ENCODE results near the gene B9D1.

Gene B9D1

DNA sequence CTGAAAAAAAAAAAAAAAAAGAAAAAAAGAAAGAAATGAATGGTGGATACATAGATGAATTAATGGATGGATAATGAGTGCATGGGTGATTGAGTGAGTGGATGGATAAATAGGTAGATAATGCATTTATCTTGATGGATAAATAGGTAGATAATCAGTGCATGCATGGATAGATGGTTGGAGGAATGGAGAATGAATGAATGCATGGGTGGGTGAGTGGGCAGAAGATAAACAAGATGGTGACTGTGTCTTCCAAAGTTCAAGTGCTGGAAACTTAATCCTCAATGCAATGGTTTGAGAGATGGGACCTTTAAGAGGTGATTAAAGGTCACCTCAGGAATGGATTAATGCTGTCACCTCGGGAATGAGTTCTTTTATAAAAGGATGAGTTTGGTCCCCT lies 41.7 kb upstream of the B9D1 start:
- Histone ChIP-seq H3K36me3 (ENCODE audit: control insufficient read depth, insufficient read depth, low read length) (no peaks in the 10 kb centered on the region), H3K4me1 (ENCODE audit: control insufficient read depth, insufficient read depth, low read length) (no peaks in the 10 kb centered on the region), H3K9me3 (ENCODE audit: control insufficient read depth, low read length) (no peaks in the 10 kb centered on the region), H3K4me3 (ENCODE audit: insufficient read depth, low read depth, low read length) (no peak overlapping the region), H3K27me3 (ENCODE audit: control insufficient read depth, insufficient read depth, low read length, poor library complexity, severe bottlenecking) (no peaks in the 10 kb centered on the region), H3K27ac (ENCODE audit: insufficient read depth, low read depth, low read length, poor library complexity, severe bottlenecking) (no peak overlapping the region)
- 69 to 85% methylated on average over 1 of the region's 1 CpG for WGBS, 2 experiments

DNA sequence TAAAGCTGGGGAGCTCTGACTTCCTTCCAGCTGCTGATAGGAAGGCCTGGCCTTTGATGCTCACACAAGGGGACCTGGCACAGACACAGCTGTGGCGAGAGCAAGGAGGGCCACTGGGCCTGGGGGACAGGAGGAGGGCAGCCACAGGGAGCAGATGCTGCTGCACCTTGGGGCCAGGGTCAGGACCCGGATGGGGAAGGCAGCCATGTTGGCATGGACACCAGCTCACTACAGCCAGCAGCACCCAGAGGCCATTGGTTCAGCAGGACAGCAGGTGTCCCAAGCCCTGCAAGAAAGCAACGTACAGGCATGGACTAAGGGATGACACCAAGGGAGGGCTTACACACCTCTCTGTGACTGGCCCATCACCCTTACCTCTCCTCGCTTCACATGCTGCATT lies 40.5 kb upstream of the B9D1 start:
- Histone ChIP-seq H3K4me1 (ENCODE audit: control insufficient read depth, insufficient read depth, low read length) (no peaks in the 10 kb centered on the region), H3K27ac (ENCODE audit: insufficient read depth, low read depth, low read length, poor library complexity, severe bottlenecking) (no peak overlapping the region), H3K9me3 (ENCODE audit: control insufficient read depth, low read length) (no peaks in the 10 kb centered on the region), H3K36me3 (ENCODE audit: control insufficient read depth, insufficient read depth, low read length) (no peaks in the 10 kb centered on the region), H3K4me3 (ENCODE audit: insufficient read depth, low read depth, low read length) (no peak overlapping the region), H3K27me3 (ENCODE audit: control insufficient read depth, insufficient read depth, low read length, poor library complexity, severe bottlenecking) (no peaks in the 10 kb centered on the region)
- 93 to 94% methylated on average over 4 of the region's 4 CpGs for WGBS, 2 experiments

DNA sequence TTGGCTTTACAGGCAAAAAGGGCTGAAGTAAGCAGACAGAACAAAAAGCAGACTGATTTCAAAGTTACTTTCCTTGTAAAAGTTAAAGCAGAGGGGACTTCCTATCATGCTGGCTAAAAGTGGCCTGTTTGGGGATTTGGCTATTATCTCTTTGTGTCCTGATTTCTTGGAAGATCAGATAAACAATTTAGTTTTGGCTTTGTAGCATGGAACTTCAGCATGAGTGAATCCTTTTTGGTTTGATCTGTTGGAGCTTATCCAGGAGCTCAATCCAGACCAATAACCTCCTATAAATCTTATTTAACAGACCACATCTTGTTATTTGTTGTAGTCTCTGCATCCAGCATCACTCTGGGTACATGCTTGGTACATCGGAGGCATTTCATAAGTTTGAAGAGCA lies 39.6 kb upstream of the B9D1 start:
- WGBS, 2 experiments = 91 to 92% methylated on average over 1 of the region's 1 CpG

DNA sequence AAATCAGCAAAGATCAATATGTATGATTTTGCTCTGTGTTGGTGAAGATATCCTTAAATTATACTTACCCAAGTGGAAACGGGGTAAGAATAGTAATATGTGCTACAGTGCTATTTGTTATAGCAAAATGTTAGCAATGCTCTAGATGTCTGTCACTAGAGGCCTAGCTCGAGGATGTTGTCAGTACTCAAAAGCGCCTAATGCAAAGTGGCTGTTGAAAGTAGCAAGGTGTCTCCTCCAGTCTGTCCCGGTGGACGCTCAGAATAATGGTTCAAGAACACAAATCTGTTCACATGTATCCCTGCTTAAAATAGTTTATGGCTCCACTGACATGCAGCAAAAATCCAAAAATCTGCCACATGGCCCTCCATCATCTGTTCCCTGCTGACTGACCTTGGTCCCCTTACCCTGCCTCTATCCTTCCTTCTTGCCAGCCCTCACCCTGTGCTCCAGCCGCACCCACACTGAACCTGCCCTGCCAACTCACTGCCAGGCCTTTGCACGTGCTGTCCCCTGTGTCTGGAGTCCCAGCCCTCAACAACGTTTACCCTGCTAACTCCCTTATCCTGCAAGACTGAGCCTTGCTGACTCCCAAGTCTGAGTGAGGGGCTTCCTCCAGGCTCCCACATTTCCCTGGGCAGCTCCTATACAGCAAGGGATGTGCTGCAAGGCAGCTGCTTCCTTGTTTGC lies 38.9 kb upstream of the B9D1 start:
- no peaks in the 10 kb centered on the region for H3K27me3 ChIP-seq (ENCODE audit: control insufficient read depth, insufficient read depth, low read length, poor library complexity, severe bottlenecking)
- H3K4me3 ChIP-seq (ENCODE audit: insufficient read depth, low read depth, low read length) = no peak overlapping the region
- no peaks in the 10 kb centered on the region for H3K36me3 ChIP-seq (ENCODE audit: control insufficient read depth, insufficient read depth, low read length)
- 90% methylated on average over 8 of the region's 8 CpGs for WGBS, 2 experiments
- peaks cover 3% of the 10 kb centered on the region for H3K4me1 ChIP-seq (ENCODE audit: control insufficient read depth, insufficient read depth, low read length)
- no peak overlapping the region for H3K27ac ChIP-seq (ENCODE audit: insufficient read depth, low read depth, low read length, poor library complexity, severe bottlenecking)
- no peaks in the 10 kb centered on the region for H3K9me3 ChIP-seq (ENCODE audit: control insufficient read depth, low read length)

More for the DNA sequence above, 39.6 kb upstream of the B9D1 start:
- no peaks in the 10 kb centered on the region for H3K9me3 ChIP-seq (ENCODE audit: control insufficient read depth, low read length)
- H3K36me3 ChIP-seq (ENCODE audit: control insufficient read depth, insufficient read depth, low read length) = no peaks in the 10 kb centered on the region
- H3K27me3 ChIP-seq (ENCODE audit: control insufficient read depth, insufficient read depth, low read length, poor library complexity, severe bottlenecking) = no peaks in the 10 kb centered on the region
- H3K27ac ChIP-seq (ENCODE audit: insufficient read depth, low read depth, low read length, poor library complexity, severe bottlenecking) = no peak overlapping the region
- H3K4me1 ChIP-seq (ENCODE audit: control insufficient read depth, insufficient read depth, low read length) = peaks cover 3% of the 10 kb centered on the region
- no peak overlapping the region for H3K4me3 ChIP-seq (ENCODE audit: insufficient read depth, low read depth, low read length)

DNA sequence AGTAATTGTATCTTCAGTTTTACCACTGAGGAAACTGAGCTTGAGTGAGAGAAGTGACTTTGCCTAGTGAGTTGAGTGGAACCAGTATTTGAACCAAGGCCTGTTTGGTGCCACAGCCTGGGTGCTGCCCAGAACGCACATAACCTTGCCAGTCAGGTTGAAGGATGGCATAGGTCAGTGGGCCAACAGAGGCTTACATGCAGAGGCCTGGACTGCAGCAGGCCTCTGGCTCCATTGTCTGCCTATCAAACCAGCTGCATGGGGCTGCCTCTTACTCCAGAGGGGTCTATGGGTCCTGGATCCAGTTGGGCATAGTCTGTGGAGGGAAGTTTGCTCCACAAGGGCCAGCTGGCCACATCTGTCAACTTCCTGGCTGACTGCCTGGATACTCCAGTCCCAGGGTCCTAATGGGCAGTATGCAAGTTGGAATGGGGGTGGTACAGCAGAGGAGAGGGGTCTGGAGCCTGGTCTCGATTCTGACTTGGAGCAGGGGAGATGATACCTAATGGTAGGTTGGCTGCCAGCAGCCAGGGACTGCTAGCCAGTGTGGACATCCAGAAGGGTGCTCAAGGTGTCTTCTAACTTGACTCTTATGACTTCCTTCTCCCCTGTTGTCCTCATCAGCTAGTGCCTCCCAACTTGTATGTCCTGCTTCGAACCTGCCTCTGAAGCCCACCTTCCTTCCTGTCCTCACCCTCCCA lies 37.4 kb upstream of the B9D1 start:
- Histone ChIP-seq H3K4me1 (ENCODE audit: control insufficient read depth, insufficient read depth, low read length) (peaks cover 3% of the 10 kb centered on the region), H3K9me3 (ENCODE audit: control insufficient read depth, low read length) (no peaks in the 10 kb centered on the region), H3K27ac (ENCODE audit: insufficient read depth, low read depth, low read length, poor library complexity, severe bottlenecking) (no peak overlapping the region), H3K36me3 (ENCODE audit: control insufficient read depth, insufficient read depth, low read length) (no peaks in the 10 kb centered on the region), H3K4me3 (ENCODE audit: insufficient read depth, low read depth, low read length) (no peak overlapping the region), H3K27me3 (ENCODE audit: control insufficient read depth, insufficient read depth, low read length, poor library complexity, severe bottlenecking) (no peaks in the 10 kb centered on the region)
- 94% methylated on average over 3 of the region's 3 CpGs for WGBS, 2 experiments

DNA sequence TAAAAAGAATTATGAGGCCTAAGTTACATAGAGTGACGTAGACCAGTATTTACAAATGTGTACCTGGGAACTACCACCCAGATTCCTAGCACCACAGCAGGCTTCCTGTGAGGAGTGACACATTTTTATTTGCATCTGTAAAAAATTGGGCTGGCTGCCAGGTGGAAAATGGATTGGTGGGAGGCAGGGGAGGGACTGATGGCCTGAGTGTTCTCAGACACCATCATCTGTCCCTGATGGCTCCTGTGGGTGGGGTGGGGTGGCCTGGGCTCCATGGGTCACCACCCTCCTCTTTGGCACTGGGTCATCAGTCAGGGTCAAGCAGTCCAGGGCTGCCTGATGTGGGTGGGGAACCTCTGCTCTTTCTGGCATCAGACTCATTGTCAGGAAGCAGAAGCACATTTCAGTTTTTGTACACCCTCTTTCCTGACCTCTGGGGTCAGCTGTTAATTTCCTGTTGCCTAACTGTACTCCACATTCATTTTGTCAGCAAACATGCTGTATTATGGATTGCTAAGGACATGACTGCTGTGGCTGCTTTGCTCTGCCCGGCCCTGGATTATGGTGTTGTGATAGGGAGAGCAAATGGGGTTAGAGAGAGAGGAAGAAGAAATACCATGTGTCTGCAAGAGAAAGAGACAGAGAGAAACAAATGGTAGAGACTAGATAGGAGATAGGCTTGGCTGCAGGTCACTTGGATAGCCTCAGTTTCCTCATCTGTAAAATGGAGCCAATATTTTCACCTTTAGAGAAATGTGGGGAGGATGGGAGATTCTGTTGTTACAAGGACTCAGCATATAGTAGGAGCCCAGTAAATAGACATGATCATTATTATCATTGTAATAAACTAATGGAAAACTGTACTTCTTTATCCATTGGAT lies 36.0 kb upstream of the B9D1 start:
- H3K4me1 ChIP-seq (ENCODE audit: control insufficient read depth, insufficient read depth, low read length) = peaks cover 3% of the 10 kb centered on the region
- no peaks in the 10 kb centered on the region for H3K9me3 ChIP-seq (ENCODE audit: control insufficient read depth, low read length)
- H3K4me3 ChIP-seq (ENCODE audit: insufficient read depth, low read depth, low read length) = no peak overlapping the region
- no peaks in the 10 kb centered on the region for H3K36me3 ChIP-seq (ENCODE audit: control insufficient read depth, insufficient read depth, low read length)
- no peak overlapping the region for H3K27ac ChIP-seq (ENCODE audit: insufficient read depth, low read depth, low read length, poor library complexity, severe bottlenecking)
- 94 to 95% methylated on average over 2 of the region's 2 CpGs for WGBS, 2 experiments
- H3K27me3 ChIP-seq (ENCODE audit: control insufficient read depth, insufficient read depth, low read length, poor library complexity, severe bottlenecking) = no peaks in the 10 kb centered on the region

DNA sequence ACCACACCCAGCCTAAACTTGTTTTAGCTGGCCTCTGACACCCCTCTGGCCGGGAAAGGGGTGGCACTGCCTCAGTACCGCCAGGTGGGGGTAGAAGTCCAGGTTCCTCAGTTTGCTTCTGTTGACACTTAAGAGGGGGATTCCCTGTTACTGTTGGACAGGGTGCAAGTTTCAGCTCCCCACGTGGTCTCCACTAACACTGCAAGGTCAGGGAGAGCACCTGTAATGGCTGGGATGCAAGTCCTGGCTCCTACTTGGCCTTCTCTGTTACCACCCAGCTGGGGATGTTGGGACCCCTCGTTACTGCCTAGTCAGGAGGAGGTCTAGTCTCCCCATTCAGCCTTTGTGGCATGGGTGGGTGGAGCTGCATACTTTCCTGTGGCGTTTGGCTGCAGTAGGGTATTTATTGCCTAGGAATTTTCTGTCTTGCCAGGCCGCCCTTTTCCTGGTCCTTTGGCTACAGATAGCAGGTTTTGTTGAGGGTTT lies 35.1 kb upstream of the B9D1 start:
- H3K36me3 ChIP-seq (ENCODE audit: control insufficient read depth, insufficient read depth, low read length) = no peaks in the 10 kb centered on the region
- WGBS, 2 experiments = 59% methylated on average over 6 of the region's 6 CpGs
- no peak overlapping the region for H3K4me3 ChIP-seq (ENCODE audit: insufficient read depth, low read depth, low read length)
- H3K9me3 ChIP-seq (ENCODE audit: control insufficient read depth, low read length) = no peaks in the 10 kb centered on the region
- no peaks in the 10 kb centered on the region for H3K27me3 ChIP-seq (ENCODE audit: control insufficient read depth, insufficient read depth, low read length, poor library complexity, severe bottlenecking)
- H3K27ac ChIP-seq (ENCODE audit: insufficient read depth, low read depth, low read length, poor library complexity, severe bottlenecking) = no peak overlapping the region
- peaks cover 3% of the 10 kb centered on the region for H3K4me1 ChIP-seq (ENCODE audit: control insufficient read depth, insufficient read depth, low read length)

DNA sequence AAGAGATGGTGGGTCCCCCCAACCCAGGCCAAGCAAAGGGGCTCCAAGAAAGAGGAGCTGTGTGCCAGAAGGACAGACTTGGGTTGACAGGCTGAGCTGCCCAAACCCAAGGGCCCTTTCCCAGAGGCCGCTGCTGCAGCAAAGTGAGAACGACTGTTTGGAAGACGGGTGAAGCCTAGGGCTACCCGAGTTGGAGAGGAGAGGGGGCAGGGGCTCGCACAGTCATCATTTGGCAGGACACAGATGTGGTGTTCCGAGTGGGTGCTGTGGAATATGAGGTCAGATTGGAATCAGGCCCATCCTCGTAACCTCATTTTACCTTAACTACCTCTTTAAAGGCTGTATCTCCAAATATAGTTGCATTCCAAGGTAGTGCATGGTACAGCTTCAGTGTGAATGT lies 29.8 kb upstream of the B9D1 start:
- no peak overlapping the region for H3K27ac ChIP-seq (ENCODE audit: insufficient read depth, low read depth, low read length, poor library complexity, severe bottlenecking)
- H3K9me3 ChIP-seq (ENCODE audit: control insufficient read depth, low read length) = no peaks in the 10 kb centered on the region
- no peaks in the 10 kb centered on the region for H3K27me3 ChIP-seq (ENCODE audit: control insufficient read depth, insufficient read depth, low read length, poor library complexity, severe bottlenecking)
- peaks cover 15% of the 10 kb centered on the region for H3K4me1 ChIP-seq (ENCODE audit: control insufficient read depth, insufficient read depth, low read length)
- no peak overlapping the region for H3K4me3 ChIP-seq (ENCODE audit: insufficient read depth, low read depth, low read length)
- 82 to 87% methylated on average over 7 of the region's 7 CpGs for WGBS, 2 experiments
- no peaks in the 10 kb centered on the region for H3K36me3 ChIP-seq (ENCODE audit: control insufficient read depth, insufficient read depth, low read length)

DNA sequence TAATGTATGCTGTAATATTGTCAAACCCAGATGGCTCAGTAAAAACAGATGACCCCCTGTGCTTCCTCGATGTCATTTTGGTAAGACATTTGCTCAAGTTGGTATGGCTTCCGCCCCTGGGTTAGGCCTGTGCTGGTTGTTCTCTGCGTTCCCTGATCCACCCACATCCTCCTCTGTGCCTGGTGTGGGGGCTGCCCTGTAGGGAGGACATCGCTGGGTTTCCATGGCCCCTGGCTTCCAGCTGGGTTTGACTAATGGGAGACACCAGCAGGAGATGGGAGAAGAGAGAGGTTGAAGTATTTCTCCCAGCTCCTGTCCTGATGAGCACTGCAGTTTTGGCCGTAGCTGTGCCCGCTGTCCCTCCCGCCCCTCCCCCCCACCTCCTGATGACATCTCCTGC lies 28.9 kb upstream of the B9D1 start:
- Histone ChIP-seq H3K36me3 (ENCODE audit: control insufficient read depth, insufficient read depth, low read length) (no peaks in the 10 kb centered on the region), H3K4me3 (ENCODE audit: insufficient read depth, low read depth, low read length) (no peak overlapping the region), H3K4me1 (ENCODE audit: control insufficient read depth, insufficient read depth, low read length) (peaks cover 24% of the 10 kb centered on the region), H3K27ac (ENCODE audit: insufficient read depth, low read depth, low read length, poor library complexity, severe bottlenecking) (no peak overlapping the region), H3K9me3 (ENCODE audit: control insufficient read depth, low read length) (no peaks in the 10 kb centered on the region), H3K27me3 (ENCODE audit: control insufficient read depth, insufficient read depth, low read length, poor library complexity, severe bottlenecking) (no peaks in the 10 kb centered on the region)
- 75 to 80% methylated on average over 6 to 7 of the region's 7 CpGs for WGBS, 2 experiments

DNA sequence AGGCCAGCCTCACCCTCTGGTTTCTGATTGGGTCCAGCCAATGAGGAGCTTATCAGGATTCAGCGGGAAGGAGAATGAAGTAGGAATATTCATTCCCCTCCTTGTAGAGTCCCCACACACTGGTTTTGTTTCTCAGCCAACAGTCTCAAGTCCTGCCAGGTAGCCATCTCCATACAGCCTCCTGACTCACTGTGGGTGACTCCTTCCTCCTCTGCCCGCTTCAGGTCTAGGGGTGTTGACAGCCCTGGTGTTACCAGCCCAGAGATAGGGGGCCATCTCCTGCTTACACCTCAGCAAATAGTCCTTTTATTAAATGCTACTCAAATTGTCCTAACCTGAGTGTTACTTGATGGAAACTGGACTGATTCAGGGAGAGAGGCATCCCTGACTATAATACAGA lies 28.4 kb upstream of the B9D1 start:
- WGBS, 2 experiments = 88 to 91% methylated on average over 2 of the region's 2 CpGs
- H3K27ac ChIP-seq (ENCODE audit: insufficient read depth, low read depth, low read length, poor library complexity, severe bottlenecking) = no peak overlapping the region
- no peaks in the 10 kb centered on the region for H3K9me3 ChIP-seq (ENCODE audit: control insufficient read depth, low read length)
- peaks cover 28% of the 10 kb centered on the region for H3K4me1 ChIP-seq (ENCODE audit: control insufficient read depth, insufficient read depth, low read length)
- H3K27me3 ChIP-seq (ENCODE audit: control insufficient read depth, insufficient read depth, low read length, poor library complexity, severe bottlenecking) = no peaks in the 10 kb centered on the region
- no peaks in the 10 kb centered on the region for H3K36me3 ChIP-seq (ENCODE audit: control insufficient read depth, insufficient read depth, low read length)
- no peak overlapping the region for H3K4me3 ChIP-seq (ENCODE audit: insufficient read depth, low read depth, low read length)
